Measurements from ENCODE around the gene CTNNA3. TPM values are rescaled to one million over a fixed set of nuclear protein-coding genes. Genes with fewer than 3 reads are reported as not detected.
A peak's percentile ranks its signal among the peaks of the same experiment; 100 is the strongest.

CTNNA3 gene
- total and polyA plus RNA-seq, 2 donors (not counting 1 experiment from before 2014, with no cell fraction given): not detected

- H3K9me3 ChIP-seq (ENCODE audit: control insufficient read depth, insufficient read depth, low read depth, low read length): no peaks in the 10 kb centered on the region
Observed at GRCh38 chr10:66095610-66096009, 1600.4 kb downstream of the CTNNA3 start.

DNA sequence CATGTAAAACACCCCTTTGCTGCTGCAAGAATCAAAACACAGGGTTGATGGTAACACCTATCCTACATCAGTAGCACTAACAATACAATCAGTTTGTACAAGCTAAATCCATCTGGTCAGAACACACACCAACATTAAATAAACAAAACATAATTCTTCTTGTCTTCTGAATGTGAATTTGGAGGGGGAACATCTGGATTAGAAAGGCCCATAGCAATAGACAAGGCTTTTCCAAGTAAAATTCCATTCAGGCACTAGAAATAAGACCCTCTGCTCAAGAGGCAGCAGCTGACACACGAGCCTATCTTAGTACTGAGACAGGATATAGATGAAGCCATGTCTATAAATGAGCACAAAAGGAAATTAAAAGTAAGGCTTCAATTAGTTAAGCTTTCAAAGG, 1610.1 kb downstream of the CTNNA3 start:
- Histone ChIP-seq H3K9me3 (ENCODE audit: control insufficient read depth, insufficient read depth, low read depth, low read length) (no peaks in the 10 kb centered on the region), H3K27ac (ENCODE audit: insufficient read depth, low read length) (no peak overlapping the region), H3K4me3 (replicated peaks in 1 of 4; ENCODE audit: control extremely low read depth in 1 of 4, insufficient read depth in 1 of 4, low read depth in 3 of 4, low read length in 4 of 4) (no peak overlapping the region), H3K27me3 (ENCODE audit: control insufficient read depth, insufficient read depth, low read length) (no peaks in the 10 kb centered on the region), H3K4me1 (ENCODE audit: control insufficient read depth, extremely low read depth, insufficient read depth, low read length) (no peaks in the 10 kb centered on the region), H3K4me2 (ENCODE audit: extremely low read depth, insufficient read depth, low read length) (no peak overlapping the region), H4K20me1 (ENCODE audit: control insufficient read depth, extremely low read depth, insufficient read depth, low read length) (no peaks in the 10 kb centered on the region), H3K36me3 (ENCODE audit: control insufficient read depth, insufficient read depth, low read length) (no peaks in the 10 kb centered on the region), H3K79me2 (ENCODE audit: control insufficient read depth, insufficient read depth, low read length) (no peaks in the 10 kb centered on the region), H3K9ac (ENCODE audit: insufficient read depth, low read length) (no peak overlapping the region), H2AFZ (ENCODE audit: low read length) (no peak overlapping the region)
- DNase-seq (ENCODE audit: low read depth in 2 of 2): peak in 1 of 2 donors; percentile 44
- TF ChIP-seq, protein P1, sequence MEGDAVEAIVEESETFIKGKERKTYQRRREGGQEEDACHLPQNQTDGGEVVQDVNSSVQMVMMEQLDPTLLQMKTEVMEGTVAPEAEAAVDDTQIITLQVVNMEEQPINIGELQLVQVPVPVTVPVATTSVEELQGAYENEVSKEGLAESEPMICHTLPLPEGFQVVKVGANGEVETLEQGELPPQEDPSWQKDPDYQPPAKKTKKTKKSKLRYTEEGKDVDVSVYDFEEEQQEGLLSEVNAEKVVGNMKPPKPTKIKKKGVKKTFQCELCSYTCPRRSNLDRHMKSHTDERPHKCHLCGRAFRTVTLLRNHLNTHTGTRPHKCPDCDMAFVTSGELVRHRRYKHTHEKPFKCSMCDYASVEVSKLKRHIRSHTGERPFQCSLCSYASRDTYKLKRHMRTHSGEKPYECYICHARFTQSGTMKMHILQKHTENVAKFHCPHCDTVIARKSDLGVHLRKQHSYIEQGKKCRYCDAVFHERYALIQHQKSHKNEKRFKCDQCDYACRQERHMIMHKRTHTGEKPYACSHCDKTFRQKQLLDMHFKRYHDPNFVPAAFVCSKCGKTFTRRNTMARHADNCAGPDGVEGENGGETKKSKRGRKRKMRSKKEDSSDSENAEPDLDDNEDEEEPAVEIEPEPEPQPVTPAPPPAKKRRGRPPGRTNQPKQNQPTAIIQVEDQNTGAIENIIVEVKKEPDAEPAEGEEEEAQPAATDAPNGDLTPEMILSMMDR (conservative IDR thresholded peaks at IDR 0.05 in 1 of 2, IDR thresholded peaks at IDR 0.05 in 1 of 2; ENCODE audit: low read depth in 1 of 2, low read length in 2 of 2): no peak
- no peak for TF ChIP-seq EZH2 (IDR thresholded peaks at IDR 0.05; ENCODE audit: low read length, missing control alignments)

More at GRCh38 chr10:66095610-66096009, 1600.4 kb downstream of the CTNNA3 start:
- no peak overlapping the region for H3K27ac ChIP-seq (ENCODE audit: insufficient read depth, low read length)
- H3K36me3 ChIP-seq (ENCODE audit: control insufficient read depth, insufficient read depth, low read length): no peaks in the 10 kb centered on the region
- H3K4me1 ChIP-seq (ENCODE audit: control insufficient read depth, extremely low read depth, insufficient read depth, low read length): no peaks in the 10 kb centered on the region
- no peak overlapping the region for H2AFZ ChIP-seq (ENCODE audit: low read length)
- H3K4me2 ChIP-seq (ENCODE audit: extremely low read depth, insufficient read depth, low read length): no peak overlapping the region
- H3K4me3 ChIP-seq (replicated peaks in 1 of 4; ENCODE audit: control extremely low read depth in 1 of 4, insufficient read depth in 1 of 4, low read depth in 3 of 4, low read length in 4 of 4): no peak overlapping the region
- H3K9ac ChIP-seq (ENCODE audit: insufficient read depth, low read length): no peak overlapping the region
- no peaks in the 10 kb centered on the region for H3K27me3 ChIP-seq (ENCODE audit: control insufficient read depth, insufficient read depth, low read length)
- H3K79me2 ChIP-seq (ENCODE audit: control insufficient read depth, insufficient read depth, low read length): no peaks in the 10 kb centered on the region
- TF ChIP-seq, protein P1 (conservative IDR thresholded peaks at IDR 0.05 in 1 of 2, IDR thresholded peaks at IDR 0.05 in 1 of 2; ENCODE audit: low read depth in 1 of 2, low read length in 2 of 2): no peak
- TF ChIP-seq EZH2 (IDR thresholded peaks at IDR 0.05; ENCODE audit: low read length, missing control alignments): no peak
- no peak for DNase-seq (ENCODE audit: low read depth in 2 of 2)
- H4K20me1 ChIP-seq (ENCODE audit: control insufficient read depth, extremely low read depth, insufficient read depth, low read length): no peaks in the 10 kb centered on the region

- Histone ChIP-seq H3K79me2 (ENCODE audit: control insufficient read depth, insufficient read depth, low read length) (no peaks in the 10 kb centered on the region), H4K20me1 (ENCODE audit: control insufficient read depth, extremely low read depth, insufficient read depth, low read length) (no peaks in the 10 kb centered on the region), H3K9ac (ENCODE audit: insufficient read depth, low read length) (no peak overlapping the region), H3K27me3 (ENCODE audit: control insufficient read depth, insufficient read depth, low read length) (no peaks in the 10 kb centered on the region), H3K27ac (ENCODE audit: insufficient read depth, low read length) (no peak overlapping the region), H3K4me1 (ENCODE audit: control insufficient read depth, extremely low read depth, insufficient read depth, low read length) (no peaks in the 10 kb centered on the region), H3K4me3 (replicated peaks in 1 of 4; ENCODE audit: control extremely low read depth in 1 of 4, insufficient read depth in 1 of 4, low read depth in 3 of 4, low read length in 4 of 4) (no peak overlapping the region), H3K4me2 (ENCODE audit: extremely low read depth, insufficient read depth, low read length) (no peak overlapping the region), H3K9me3 (ENCODE audit: control insufficient read depth, insufficient read depth, low read depth, low read length) (no peaks in the 10 kb centered on the region), H2AFZ (ENCODE audit: low read length) (no peak overlapping the region), H3K36me3 (ENCODE audit: control insufficient read depth, insufficient read depth, low read length) (no peaks in the 10 kb centered on the region)
- DNase-seq (ENCODE audit: low read depth in 2 of 2): no peak
- TF ChIP-seq EZH2 (IDR thresholded peaks at IDR 0.05; ENCODE audit: low read length, missing control alignments): no peak
- TF ChIP-seq, protein P1 (conservative IDR thresholded peaks at IDR 0.05 in 1 of 2, IDR thresholded peaks at IDR 0.05 in 1 of 2; ENCODE audit: low read depth in 1 of 2, low read length in 2 of 2): no peak
Observed at GRCh38 chr10:66071907-66072306, 1624.1 kb downstream of the CTNNA3 start.
